NOMO-1 treated with dmso at 0.1 percent for 144 hours (cell line): ENCODE data around the gene ANKS3.

Experiments
- DNase-seq: peaks from one replicate; lab custom pipeline; 2025; ENCODE audit not compliant: unreplicated experiment; lab: John Stamatoyannopoulos, UW

ANKS3 gene

DNA sequence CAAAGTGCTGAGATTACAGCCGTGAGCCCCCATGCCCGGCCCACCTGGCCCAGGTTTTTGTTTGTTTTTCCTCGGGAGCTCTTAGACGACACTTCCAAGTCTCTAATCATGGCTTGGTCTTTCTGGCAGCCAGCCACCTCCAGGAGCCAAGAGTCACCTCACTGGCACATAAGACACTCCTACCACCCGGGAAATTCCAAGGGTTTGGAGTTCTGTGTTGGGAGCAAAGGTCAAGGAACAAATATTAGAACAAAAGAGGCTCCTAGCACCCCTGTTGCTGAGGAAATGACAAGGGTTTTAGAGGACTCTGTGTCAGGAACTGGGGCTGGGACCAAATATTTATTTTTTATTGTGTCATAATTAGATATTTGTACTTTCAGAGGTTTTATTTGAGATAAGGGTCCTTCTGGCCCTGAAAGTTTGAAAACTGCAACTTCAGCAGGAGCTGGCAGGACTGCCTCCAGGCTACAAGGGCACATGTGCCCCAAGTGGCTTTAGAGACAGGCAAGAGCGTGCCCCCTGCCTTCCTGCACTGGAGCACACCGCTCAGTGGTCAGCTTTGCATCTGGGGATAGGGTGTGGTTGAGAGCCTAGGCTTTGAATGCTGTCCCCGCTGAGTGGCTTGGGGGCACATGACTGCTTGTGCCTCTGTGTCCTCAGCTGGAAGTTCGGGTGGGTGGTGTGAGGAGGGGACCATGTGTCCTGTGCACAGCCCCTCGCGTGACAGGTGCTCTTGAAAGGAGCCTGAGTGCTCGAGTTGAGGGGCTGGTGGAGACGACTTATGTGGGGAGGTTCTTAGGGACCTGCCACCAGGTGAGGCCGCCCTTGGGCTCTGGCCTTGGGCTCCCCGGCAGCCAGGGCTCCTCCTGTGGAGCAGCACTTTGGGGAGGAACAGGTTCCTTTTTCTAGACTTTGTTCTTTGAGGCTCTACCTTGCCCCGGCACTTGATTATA is 79.8 kb downstream of the ANKS3 start:
- DNase-seq = no peak

DNA sequence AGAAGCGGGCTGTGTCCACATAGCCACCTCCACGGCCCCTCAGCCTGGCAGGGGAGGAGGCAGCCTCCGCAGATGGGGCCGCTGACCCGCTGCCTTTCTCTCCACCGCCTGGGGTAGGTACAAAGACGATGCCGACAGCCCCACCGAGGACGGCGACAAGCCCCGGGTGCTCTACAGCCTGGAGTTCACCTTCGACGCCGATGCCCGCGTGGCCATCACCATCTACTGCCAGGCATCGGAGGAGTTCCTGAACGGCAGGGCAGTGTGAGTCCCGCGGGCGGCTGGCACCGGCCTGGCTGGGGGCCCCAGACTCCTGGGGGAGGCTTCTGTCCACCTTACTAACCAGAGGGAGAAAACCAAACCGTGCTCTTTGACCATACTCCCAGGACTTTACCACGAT is 81.5 kb downstream of the ANKS3 start:
- no peak for DNase-seq

DNA sequence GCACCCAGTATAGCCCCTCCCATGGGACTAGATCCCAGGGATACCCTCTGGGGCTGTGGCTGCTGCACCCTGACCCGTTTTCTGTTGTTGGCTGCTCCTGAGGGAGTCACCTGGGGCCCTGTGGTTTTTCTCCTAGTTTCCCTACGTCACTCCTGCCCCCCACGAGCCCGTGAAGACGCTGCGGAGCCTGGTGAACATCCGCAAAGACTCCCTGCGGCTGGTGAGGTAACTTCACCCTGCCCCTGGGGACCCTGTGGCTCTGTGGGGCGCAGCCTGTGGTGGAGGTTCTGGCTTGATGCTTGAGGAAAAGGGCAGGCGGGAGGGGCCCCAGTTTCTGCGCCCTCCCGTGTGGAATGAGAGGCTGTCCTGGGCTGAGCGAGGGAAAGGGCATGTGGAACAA is 82.2 kb downstream of the ANKS3 start:
- DNase-seq = no peak

DNA sequence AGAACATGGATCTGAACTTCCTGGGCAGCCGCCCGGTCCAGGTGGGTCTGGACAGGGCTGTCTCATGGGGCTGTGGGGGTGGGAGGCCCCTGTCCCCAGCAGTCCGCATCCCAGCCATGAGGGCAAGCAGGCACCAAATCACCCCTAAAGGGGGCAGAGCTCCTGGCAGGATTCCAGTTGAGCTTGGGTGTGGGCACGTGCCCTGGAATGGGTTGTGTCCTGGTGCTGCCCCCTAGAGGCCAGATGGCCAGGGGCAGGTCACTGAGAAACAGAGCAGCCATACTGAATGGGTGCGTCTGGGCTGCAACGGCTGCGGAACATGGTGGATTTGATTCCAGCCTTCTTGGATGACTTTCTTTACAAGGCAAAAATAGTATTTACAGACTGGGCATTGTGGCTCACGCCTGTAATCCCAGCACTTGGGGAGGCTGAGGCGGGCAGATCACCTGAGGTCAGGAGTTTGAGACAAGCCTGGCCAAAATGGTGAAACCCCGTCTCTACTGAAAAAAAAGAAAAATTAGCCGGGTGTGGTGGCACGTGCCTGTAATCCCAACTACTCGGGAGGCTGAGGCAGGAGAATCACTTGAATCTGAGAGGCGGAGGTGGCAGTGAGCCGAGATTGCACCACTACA is 83.5 kb downstream of the ANKS3 start:
- DNase-seq = peak; percentile 20

DNA sequence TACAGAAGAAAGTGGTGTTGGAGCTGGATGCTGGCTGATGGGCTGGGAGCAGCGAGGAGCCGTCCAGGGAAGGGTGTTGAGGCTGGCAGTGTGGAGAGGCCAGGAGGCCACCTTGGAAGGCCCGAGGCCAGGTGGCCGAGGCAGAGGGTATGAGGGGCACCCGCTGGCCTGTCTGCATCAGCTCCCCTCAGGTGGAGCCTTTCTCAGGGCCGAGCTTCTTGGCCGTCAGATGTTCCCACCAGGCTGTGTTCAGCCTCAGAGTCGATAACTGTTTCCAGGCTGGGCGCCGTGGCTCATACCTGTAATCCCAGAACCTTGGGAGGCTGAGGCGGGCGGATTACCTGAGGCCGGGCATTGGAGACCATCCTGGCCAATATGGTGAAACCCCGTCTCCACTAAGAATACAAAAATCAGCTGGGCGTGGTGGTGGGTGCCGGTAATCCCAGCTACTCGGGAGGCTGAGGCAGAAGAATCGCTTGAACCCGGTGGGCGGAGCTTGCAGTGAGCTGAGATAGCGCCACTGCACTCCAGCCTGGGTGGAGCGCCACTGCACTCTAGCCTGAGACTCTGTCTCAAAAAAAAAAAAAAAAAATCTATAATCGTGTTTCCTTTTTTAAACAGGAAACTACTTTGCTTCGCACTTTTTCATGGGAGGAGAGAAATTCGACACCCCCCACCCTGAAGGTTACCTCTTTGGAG is 84.2 kb downstream of the ANKS3 start:
- no peak for DNase-seq

DNA sequence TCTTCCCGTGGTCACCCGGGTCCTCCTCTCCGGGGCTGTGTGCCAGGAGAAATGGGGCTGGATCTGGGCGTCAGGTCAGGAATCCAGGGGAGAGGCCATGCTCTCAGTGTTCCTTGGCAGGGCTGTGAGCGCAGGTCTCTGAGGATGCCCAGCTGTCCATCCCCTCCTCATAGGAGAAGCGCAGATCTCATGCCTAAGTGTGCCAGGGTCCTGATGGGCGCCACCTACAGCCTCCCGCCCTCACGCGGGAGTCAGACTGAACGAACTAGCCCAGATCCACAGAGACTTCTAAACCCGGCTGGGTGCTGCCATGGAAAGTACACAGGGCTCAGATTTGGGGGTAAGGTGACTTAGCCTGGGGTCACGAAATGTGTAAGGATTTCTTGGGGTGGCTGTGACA is 85.2 kb downstream of the ANKS3 start:
- no peak for DNase-seq

DNA sequence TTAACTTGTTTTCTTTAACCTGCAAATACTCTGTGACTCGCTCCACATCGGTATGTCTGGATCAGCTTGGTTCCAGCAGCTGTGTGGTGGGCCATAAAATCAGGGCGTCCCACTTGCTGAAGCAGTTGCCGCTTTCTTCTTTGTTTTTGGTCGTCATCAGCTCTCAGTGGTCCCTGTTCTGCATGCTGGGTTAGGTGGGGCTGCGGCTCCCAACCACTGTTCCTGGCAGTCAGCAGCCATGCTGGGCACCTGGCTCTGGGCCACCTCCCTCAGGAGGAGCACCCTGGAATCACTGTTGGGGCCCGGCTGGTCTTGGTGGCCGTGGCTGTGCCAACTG is 86.5 kb downstream of the ANKS3 start:
- DNase-seq = no peak

DNA sequence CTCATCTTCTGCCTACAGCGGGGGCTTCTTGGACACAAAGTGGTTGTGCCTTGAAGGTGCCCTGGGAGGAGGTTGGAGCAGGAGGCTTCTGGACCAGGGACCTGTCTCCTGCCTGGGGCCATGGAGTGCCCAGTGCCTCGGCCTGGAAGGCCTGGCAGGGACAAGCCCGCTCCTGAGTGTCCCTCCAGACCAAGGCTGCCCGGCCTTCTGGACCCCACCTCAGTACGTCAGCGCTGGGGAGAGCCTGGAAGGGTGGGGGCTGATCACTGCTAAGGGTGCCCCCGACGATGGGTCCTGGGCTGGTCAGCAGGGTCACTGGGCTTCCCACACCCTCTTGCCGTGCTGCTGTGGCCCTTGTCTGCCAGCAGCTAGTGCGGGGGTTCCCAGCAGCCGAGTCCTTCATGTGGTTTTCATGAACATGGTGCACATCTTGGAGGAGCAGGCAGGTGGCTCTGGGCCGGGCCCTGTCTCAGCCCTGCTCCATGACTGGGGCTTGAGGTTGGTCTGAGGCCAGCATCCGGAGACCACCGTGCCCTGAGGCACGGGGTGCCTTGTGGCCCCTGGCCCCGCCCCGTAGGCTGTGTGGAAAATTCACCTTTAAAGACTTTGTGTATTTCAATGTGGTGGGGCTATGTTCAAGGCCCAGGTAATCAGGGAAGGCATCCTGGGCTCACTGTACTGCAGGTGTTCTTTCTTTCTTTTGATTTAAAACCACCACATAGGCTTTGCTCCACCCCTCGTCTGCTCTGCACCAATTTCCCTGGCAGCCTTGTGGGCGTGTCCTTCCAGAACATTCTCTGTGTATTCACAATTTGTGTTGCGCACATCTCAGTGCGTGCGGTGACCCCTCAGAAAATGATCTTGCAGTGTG is 87.1 kb downstream of the ANKS3 start:
- no peak for DNase-seq
